HepG2 (cell line): ENCODE results near the gene FAM117A. TPM values are rescaled to one million over a fixed set of nuclear protein-coding genes. Genes with fewer than 3 reads are reported as not detected.

Source experiments
- CREBL2 ChIP-seq: sonication (generic); formaldehyde crosslinking; IDR thresholded peaks from 2 replicates; pipeline ENCODE4 v1.8.1; 2023; ENCODE audit warnings: missing genetic modification reagents, mild to moderate bottlenecking, borderline replicate concordance
- CREM ChIP-seq, 2 experiments: sonication (generic) in 1 of 2; formaldehyde crosslinking in 1 of 2; IDR thresholded peaks; 2 replicates each; pipeline versions ENCODE4 v1.4.0 to v1.6.1; 2016 to 2020; ENCODE audit warnings: antibody characterized with exemption in 1 of 2, mild to moderate bottlenecking in 1 of 2, missing genetic modification reagents in 1 of 2
- CSRNP1 ChIP-seq: sonication (generic); formaldehyde crosslinking; IDR thresholded peaks from 2 replicates; pipeline ENCODE4 v1.8.1; 2023; ENCODE audit warnings: mild to moderate bottlenecking, missing genetic modification reagents
- DBP ChIP-seq: sonication (generic); formaldehyde crosslinking; IDR thresholded peaks from 2 replicates; pipeline ENCODE4 v1.4.0; 2020; ENCODE audit warnings: missing genetic modification reagents; ENCODE audit errors: not compliant biosample characterization
- ELF3 ChIP-seq: IDR thresholded peaks from 2 replicates; pipeline ENCODE4 v1.6.1; 2016; ENCODE audit warnings: missing genetic modification reagents, missing compliant biosample characterization
- KLF13 ChIP-seq: sonication (generic); formaldehyde crosslinking; IDR thresholded peaks from 2 replicates; pipeline ENCODE4 v1.4.0; 2020; ENCODE audit warnings: mild to moderate bottlenecking, missing genetic modification reagents
- KLF15 ChIP-seq: sonication (generic); formaldehyde crosslinking; IDR thresholded peaks from 2 replicates; pipeline ENCODE4 v1.8.1; 2023; ENCODE audit warnings: borderline replicate concordance, mild to moderate bottlenecking, inconsistent platforms, missing genetic modification reagents, mixed read lengths
- MBNL3 ChIP-seq: fragments of 250-450 bp; sonication (Bioruptor Pico); conservative IDR thresholded peaks from 2 replicates; pipeline ENCODE4 v1.8.0; 2022; ENCODE audit warnings: mild to moderate bottlenecking, inconsistent platforms
- PAX8 ChIP-seq: sonication (generic); formaldehyde crosslinking; IDR thresholded peaks from 2 replicates; pipeline ENCODE4 v1.8.0; 2022; ENCODE audit warnings: mild to moderate bottlenecking, missing genetic modification reagents, borderline replicate concordance
- POLR2AphosphoS2 ChIP-seq: IDR thresholded peaks from 2 replicates; pipeline ENCODE4 v1.6.1; 2011; ENCODE audit warnings: low read depth, low read length, improper control_type of control experiment
- RFX1 ChIP-seq: fragments of 450-650 bp; IDR thresholded peaks from 2 replicates; pipeline ENCODE4 v1.6.1; 2017
- SRSF9 ChIP-seq: fragments of 200-400 bp; formaldehyde crosslinking; IDR thresholded peaks from 2 replicates; pipeline ENCODE4 v1.6.1; 2018; ENCODE audit warnings: borderline replicate concordance, mild to moderate bottlenecking, low read depth, low read length; ENCODE audit not compliant: insufficient read depth, poor library complexity, severe bottlenecking
- WIZ ChIP-seq: sonication (generic); formaldehyde crosslinking; IDR thresholded peaks from 2 replicates; pipeline ENCODE4 v1.5.1; 2020; ENCODE audit warnings: mild to moderate bottlenecking, missing genetic modification reagents
- XBP1 ChIP-seq: sonication (generic); formaldehyde crosslinking; IDR thresholded peaks from 2 replicates; pipeline ENCODE4 v1.5.0; 2020; ENCODE audit warnings: missing genetic modification reagents
- ZKSCAN1 ChIP-seq: fragments of 150-350 bp; IDR thresholded peaks from 2 replicates; pipeline ENCODE4 v1.6.1; 2014; ENCODE audit warnings: low read length
- ZKSCAN5 ChIP-seq: sonication (generic); formaldehyde crosslinking; IDR thresholded peaks from 2 replicates; pipeline ENCODE4 v1.5.1; 2020; ENCODE audit warnings: mild to moderate bottlenecking, missing genetic modification reagents
- ZNF562 ChIP-seq: sonication (generic); formaldehyde crosslinking; IDR thresholded peaks from 2 replicates; pipeline ENCODE4 v1.8.0; 2022; ENCODE audit warnings: missing genetic modification reagents, borderline replicate concordance
- ZNF7 ChIP-seq: IDR thresholded peaks from 2 replicates; pipeline ENCODE4 v1.6.1; 2016; ENCODE audit warnings: missing biosample characterization, missing genetic modification reagents
- ZSCAN20 ChIP-seq: sonication (generic); formaldehyde crosslinking; IDR thresholded peaks from 2 replicates; pipeline ENCODE4 v1.4.0; 2020; ENCODE audit warnings: missing genetic modification reagents, mild to moderate bottlenecking, borderline replicate concordance
- ZSCAN22 ChIP-seq: sonication (generic); formaldehyde crosslinking; IDR thresholded peaks from 2 replicates; pipeline ENCODE4 v1.4.0; 2020; ENCODE audit warnings: mild to moderate bottlenecking, missing genetic modification reagents
- ZSCAN31 ChIP-seq: sonication (generic); formaldehyde crosslinking; IDR thresholded peaks from 2 replicates; pipeline ENCODE4 v1.5.0; 2020; ENCODE audit warnings: low read depth, mild to moderate bottlenecking, missing genetic modification reagents
- ZSCAN9 ChIP-seq: IDR thresholded peaks from 2 replicates; pipeline ENCODE4 v1.6.1; 2016; ENCODE audit warnings: borderline replicate concordance
- polyA plus RNA-seq, 8 experiments: library from polyadenylated mRNA; depleted of rRNA in 3 of 8; stranded (reverse) in 7 of 8; unstranded in 1 of 8; fragments of >200 nt; fragmentation: Illumina TruSeq in 4 of 8; extraction: Trizol in 4 of 8; gene quantifications; 2 replicates each; pipeline versions ENCODE4 v1.2.1 to v1.2.3, GENCODE V29; 2011 to 2016; ENCODE audit warnings: low read depth in 4 of 8, missing spikeins in 1 of 8, mixed read lengths in 1 of 8; ENCODE audit not compliant: insufficient read depth in 1 of 8
- total RNA-seq, 5 experiments: library from RNA; depleted of rRNA; stranded (reverse); fragments of >200 nt; fragmentation: Illumina TruSeq; extraction: Trizol; gene quantifications; 2 replicates each; pipeline ENCODE4 v1.2.3, GENCODE V29; 2016; ENCODE audit warnings: low read depth in 1 of 5
- TF ChIP-seq, protein P1 (sequence below): sonication (generic); formaldehyde crosslinking; IDR thresholded peaks from 2 replicates; pipeline ENCODE4 v1.8.1; 2023; ENCODE audit warnings: mild to moderate bottlenecking, missing genetic modification reagents, borderline replicate concordance
- TF ChIP-seq, protein P2 (sequence below), 2 experiments: sonication (generic) in 1 of 2; formaldehyde crosslinking in 1 of 2; IDR thresholded peaks; 2 replicates each; pipeline versions ENCODE4 v1.4.0 to v1.6.1; 2018 to 2020; ENCODE audit warnings: missing genetic modification reagents in 2 of 2, borderline replicate concordance in 1 of 2, low read depth in 1 of 2, mild to moderate bottlenecking in 1 of 2, missing biosample characterization in 1 of 2

FAM117A gene
- total and polyA plus RNA-seq, 2 of the 13 experiments (the other 11 are each of a cell fraction or from before 2014, with no cell fraction given), result 12.1 to 19.8 TPM

GRCh38 chr17:49677933-49678847 lies 85.7 kb downstream of the FAM117A start, which contains the start of gene SPOP (continued):
- peak; percentile 96 for TF ChIP-seq ZSCAN20
- TF ChIP-seq ZNF7 (CRISPR knock-in tag), result peak; percentile 24; the same call in 1 of the 2 replicates
- TF ChIP-seq ZKSCAN5 (CRISPR knock-in tag), result peak; percentile 67; the same call in 1 of the 2 replicates
- TF ChIP-seq ZSCAN22 (CRISPR knock-in tag), result peak; percentile 85; the same call in 1 of the 2 replicates
- TF ChIP-seq SRSF9, result no peak
- TF ChIP-seq MBNL3 (CRISPR knock-in tag), result no peak
- peak; percentile 50 for TF ChIP-seq DBP (CRISPR knock-in tag)
- TF ChIP-seq CREM (IDR thresholded peaks at IDR 0.05), result peak; percentile 86
- no peak for TF ChIP-seq CREM (CRISPR knock-in tag; IDR thresholded peaks at IDR 0.05)
- 0 out of 2 replicates have a peak, but pooled peaks have one; percentile 41 for TF ChIP-seq KLF13 (CRISPR knock-in tag)
- peak; percentile 87; the same call in 1 of the 2 replicates for TF ChIP-seq XBP1 (CRISPR knock-in tag)
- peak; percentile 92 for TF ChIP-seq ZNF562 (CRISPR knock-in tag)
- TF ChIP-seq KLF15 (CRISPR knock-in tag), result peak; percentile 97; the same call in 1 of the 2 replicates
- TF ChIP-seq, protein P1, sequence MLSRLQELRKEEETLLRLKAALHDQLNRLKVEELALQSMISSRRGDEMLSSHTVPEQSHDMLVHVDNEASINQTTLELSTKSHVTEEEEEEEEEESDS (CRISPR knock-in tag), result peak; percentile 98
- TF ChIP-seq ELF3 (CRISPR knock-in tag), result peak; percentile 84
- no peak for TF ChIP-seq POLR2AphosphoS2
- peak; percentile 97 for TF ChIP-seq WIZ (CRISPR knock-in tag)
- TF ChIP-seq ZSCAN9 (CRISPR knock-in tag), result peak; percentile 97
- TF ChIP-seq ZSCAN31 (CRISPR knock-in tag), result peak; percentile 99
- TF ChIP-seq CREBL2 (CRISPR knock-in tag), result peak; percentile 93
- peak; percentile 89; the same call in 1 of the 2 replicates for TF ChIP-seq PAX8 (CRISPR knock-in tag)
- TF ChIP-seq, protein P2, sequence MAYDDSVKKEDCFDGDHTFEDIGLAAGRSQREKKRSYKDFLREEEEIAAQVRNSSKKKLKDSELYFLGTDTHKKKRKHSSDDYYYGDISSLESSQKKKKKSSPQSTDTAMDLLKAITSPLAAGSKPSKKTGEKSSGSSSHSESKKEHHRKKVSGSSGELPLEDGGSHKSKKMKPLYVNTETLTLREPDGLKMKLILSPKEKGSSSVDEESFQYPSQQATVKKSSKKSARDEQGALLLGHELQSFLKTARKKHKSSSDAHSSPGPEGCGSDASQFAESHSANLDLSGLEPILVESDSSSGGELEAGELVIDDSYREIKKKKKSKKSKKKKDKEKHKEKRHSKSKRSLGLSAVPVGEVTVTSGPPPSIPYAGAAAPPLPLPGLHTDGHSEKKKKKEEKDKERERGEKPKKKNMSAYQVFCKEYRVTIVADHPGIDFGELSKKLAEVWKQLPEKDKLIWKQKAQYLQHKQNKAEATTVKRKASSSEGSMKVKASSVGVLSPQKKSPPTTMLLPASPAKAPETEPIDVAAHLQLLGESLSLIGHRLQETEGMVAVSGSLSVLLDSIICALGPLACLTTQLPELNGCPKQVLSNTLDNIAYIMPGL (CRISPR knock-in tag; IDR thresholded peaks at IDR 0.05; ENCODE audit: borderline replicate concordance in 1 of 2, low read depth in 1 of 2), result peak; percentile 88 to 96
- peak; percentile 100 for TF ChIP-seq CSRNP1 (CRISPR knock-in tag)
- no peak for TF ChIP-seq ZKSCAN1
- no peak for TF ChIP-seq RFX1
